NCI-H1436 treated with DMSO at 0.1 percent for 48 hours (cell line): Measurements from ENCODE around the gene KRT40.
A peak's percentile ranks its signal among the peaks of the same experiment; 100 is the strongest.
"Not testable (repeated sequence)": the region's sequence is repeated elsewhere in the genome, so short reads cannot be mapped to it uniquely, and the experiment has no call there.

Experiments
- DNase-seq: peaks from one replicate; lab custom pipeline; 2025; lab: John Stamatoyannopoulos, UW

Gene KRT40

DNA sequence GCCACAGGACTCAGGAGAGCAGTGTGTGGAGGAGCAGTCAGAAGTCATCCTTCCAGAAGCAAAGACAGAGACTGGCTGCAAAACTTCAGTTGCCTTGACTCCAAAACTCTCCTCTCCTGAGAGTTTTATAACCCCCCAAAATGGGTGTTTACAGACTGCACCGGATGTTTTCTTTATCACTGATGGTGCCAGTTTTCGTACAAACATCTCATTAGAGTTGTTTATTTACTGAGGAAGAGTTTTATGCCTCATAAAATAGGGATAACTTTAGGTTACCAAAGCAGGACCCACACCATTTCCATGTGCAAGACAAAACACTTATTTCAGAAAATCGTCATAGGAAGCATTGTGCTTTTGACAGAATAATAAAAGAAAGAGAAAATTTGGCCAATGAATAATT, at the start of gene KRT40:
KRT40 (minus strand) TSS at position 101 of the 400 bp plus-strand sequence; CDS start at position 48, 53 bp downstream.
- DNase-seq, result no peak

DNA sequence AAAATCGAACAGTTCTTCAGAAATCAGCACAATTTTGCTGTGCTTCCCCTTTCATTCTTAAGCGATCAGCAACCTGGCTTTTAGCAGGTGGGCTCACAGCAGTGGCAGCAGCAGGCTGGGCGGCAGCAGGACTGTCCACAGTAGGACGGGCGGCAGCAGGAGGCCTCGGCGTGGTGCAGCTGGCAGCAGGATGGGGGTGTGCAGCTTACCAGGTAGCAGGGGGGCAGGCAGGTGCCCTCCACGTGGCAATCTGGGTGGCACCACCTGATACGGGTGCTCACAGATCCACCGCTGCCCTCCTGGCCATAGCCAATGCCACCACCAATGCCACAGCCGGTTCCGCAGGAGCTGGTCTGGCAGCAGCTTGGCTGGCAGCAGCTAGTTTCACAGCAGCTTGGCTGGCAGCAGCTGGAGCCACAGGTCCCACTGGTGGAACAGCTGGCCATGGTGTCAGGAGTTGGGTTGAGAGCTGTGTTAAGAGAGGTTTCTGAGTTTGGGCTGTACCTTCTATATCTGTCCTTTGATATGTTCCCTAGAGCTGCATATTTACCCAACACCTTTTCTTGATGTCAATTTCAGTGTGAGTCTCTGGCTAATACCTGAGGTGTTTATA, 45.6 kb upstream of the KRT40 start, which contains the start of gene KRTAP1-4:
KRTAP1-4 (minus strand) TSS at position 563 of the 613 bp plus-strand sequence; CDS start at position 446, 117 bp downstream.
- DNase-seq, result no peak

DNA sequence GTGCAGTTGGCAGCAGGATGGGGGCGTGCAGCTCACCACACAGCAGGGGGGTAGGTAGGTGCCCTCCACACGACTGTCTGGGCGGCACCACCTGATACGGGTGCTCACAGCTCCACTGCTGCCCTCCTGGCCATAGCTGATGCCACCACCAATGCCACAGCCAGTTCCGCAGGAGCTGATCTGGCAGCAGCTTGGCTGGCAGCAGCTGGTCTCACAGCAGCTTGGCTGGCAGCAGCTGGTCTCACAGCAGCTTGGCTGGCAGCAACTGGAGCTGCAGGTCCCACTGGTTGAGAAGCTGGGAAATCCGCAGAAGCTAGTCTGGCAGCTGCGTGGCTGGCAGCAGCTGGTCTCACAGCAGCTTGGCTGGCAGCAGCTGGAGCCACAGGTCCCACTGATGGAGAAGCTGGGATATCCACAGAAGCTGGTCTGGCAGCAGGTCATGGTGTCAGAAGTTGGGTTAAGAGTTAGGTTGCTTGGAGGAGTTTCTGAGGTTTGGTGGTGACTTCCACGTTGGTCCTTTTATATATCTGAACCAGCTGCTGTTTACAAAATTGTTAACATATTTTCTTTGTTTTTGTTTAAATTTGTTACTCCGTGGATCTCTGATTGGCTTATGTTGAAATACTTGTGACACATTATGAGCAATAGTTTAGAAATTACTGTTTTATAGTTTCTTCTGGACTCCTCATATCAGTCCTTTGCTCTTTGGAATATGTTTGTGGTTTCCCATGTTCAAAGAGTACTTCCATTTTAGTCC, 42.8 kb upstream of the KRT40 start, which contains the start of gene KRTAP1-5:
KRTAP1-5 (minus strand) TSS at position 494 of the 757 bp plus-strand sequence; CDS start at position 441, 53 bp downstream.
- no peak for DNase-seq

DNA sequence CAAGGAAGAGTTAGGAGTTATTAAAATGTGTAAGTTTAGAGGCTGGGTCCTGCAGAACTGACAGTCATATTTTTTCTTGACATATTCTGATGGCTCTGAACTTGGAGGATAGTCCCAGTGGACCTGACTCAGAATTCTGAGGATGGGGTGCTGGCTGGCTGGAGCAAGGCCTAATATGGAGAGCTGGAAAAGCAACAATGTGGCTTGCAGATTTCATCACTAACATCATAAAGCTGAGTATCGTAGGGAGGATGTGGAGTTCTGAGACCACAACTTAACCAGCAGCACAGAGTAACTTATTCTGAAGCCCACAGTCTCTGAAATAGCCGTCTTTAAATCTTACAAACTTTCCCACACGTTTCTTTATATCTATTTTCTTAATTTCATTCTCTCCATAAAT, 40.6 kb upstream of the KRT40 start:
- DNase-seq, result no peak

DNA sequence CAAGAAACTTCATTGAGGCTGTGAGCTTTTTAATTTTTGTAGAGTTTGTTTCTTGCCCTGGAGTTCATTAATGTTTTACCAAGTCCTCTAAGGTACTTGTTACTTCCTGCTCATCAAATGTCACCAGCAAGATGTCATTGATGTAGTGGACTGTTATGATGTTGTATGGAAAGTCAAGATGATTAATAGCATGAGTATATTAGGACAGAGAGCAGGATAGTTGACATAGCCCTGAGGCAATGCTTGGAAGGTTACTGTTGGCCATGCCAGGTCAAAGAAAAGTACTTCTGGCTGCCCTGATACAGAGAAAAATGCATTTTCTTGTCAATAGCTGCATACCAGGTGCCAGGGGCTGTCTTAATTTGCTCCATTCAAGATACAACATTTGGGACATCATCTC, 36.2 kb upstream of the KRT40 start:
- DNase-seq, result no peak

DNA sequence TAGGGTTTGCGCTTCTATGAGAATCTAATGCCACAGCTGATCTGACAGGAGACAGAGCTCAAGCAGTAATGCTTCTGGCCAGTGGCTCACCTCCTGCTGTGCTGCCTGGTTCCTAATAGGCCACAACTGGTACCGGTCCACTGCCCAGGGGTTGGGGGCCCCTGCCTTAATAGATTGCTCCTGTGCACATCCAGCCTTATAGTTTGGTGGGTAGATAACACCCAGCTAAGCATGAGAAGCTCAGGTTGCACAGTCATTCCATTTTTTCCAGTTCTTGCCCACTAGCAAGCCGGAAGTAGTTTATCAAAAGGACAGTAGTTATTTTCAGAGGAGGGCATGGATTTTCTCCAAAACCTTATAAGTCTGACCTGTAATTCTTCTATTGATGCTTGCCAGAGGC, 35.3 kb upstream of the KRT40 start:
- DNase-seq, result no peak

DNA sequence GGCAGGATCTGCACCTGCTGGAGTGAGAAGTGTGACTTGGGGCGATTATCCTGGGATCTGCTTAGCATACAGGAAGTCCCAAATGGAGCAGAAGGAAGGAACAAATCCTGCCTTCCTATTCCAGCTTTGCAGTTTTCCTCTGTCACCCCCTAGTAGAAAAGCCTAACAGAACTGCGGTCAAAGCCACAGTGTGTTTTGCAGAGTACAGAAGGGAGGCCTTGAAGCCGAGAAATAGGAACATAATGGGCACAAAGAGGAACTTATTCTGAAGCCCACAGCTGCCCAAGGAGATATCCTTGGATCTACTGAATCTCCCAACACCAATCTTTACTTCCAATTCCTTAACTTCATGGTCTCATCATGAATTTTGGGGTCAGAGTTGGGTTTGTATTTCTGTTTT, 34.4 kb upstream of the KRT40 start:
- no peak for DNase-seq

DNA sequence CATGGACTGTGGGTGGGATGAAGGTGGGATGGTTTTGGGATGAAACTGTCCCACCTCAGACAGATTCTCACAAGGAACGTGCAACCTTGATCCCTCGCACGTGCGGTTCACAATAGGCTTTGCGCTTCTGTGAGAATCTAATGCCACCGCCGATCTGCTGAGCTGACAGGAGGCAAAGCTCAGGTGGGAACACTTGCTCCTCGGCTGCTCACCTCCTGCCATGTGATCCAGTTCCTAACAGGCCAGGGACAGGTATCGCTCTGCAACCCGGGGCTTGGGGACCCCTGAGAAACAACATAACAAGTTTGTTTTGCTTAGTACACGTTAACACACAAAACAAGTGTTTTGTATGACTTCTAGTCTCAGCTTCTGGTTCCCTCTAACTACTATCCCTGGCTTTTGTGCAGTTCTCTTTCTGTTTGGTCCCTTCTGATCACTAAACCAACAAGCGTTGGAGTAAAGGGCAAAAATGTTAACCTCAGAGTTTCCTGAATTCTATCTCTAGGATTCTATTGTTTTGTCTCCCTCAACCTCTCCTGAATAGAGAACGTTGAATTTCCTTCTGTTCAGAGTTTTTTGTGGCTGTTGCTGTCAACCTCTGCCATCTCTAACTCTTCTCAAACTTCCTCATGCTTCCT, 32.6 kb upstream of the KRT40 start:
- DNase-seq, result no peak

DNA sequence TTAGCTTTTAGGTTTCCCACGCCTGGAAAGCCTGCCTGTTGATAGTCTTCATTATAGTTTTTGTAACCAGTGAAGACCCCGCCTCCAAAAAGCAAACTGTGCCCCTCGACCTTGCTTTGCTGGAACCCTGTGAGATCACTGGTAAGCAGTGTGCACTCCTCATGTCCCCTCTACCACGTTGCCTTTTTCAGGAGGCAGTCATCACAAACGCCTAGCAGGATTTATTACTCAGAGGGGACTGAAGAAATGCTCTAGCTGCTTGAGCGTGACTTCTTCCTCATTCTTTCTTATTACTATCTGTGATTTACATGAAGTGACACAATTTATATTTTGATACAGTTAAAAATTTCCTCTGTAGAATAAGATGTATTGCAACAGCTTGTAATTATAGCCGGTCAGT, 31.3 kb upstream of the KRT40 start:
- DNase-seq, result no peak

DNA sequence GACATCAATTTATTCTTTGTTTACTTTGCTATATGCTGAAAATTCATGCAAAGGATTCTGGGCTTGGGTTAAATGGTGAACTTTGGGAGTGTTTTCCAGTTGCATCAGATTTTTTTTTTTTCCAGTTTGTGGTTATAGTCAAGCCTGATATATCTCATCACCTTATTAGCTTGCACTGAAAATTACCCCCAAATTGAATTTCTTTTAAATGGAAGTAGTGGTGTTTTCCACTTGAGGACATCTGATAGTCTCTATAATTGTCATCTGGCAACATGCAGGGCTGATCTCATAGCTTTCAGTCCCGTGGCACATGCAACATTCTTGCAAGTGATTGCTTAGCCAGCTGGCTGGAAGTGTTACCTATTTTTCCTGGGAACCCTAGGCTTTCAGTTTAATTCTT, 29.5 kb upstream of the KRT40 start:
- peak; percentile 66 for DNase-seq

DNA sequence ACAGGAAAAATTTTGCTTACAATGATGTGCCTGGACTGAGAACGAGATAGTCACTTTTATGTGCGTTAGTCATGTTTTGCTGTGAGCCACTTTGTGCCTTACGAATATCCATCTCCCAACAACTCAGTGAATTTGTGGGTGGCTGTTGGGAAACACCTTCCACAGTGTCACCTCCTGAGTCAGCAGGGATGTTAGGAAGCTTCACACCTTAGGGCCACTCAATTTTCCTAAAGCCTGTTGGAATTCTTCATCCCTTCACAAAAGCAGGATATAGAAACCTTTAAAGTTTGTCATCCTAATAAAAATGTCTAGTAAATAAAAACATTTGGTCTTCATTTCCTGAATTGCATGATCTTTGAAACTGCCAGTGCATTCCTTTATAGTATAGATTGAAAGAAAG, 29.1 kb upstream of the KRT40 start:
- DNase-seq, result no peak

DNA sequence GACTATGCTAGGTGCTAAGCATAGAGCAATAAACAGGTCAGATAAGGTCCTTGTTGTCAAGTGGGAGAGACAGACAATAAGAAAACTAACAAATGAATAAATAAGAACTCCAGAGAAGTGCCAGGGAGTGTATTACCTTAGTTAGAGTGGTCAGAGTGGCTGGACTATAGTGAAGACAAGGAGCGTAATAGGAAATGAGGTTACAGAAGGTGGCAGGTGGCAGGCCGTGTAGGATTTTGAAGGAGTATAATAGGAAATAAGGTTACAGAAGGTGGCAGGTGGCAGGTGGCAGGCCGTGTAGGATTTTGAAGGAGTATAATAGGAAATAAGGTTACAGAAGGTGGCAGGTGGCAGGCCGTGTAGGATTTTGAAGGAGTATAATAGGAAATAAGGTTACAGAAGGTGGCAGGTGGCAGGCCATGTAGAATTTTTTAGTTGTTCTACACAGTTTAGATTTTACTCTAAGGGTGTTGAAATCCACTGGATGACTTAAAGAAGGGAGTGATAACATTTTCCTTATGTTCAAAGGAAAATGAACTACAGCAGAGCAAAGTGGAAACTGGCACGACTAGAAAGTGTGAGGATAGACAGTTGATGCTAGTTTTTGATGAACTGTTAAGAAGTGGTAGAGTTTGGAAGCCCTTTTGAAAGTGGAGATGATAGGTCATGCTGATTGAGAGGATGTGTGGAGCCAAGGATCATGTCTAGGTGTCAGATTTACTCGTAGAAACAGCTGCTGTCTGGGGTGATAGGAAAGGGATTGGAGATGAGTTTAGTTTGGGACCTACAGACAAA, 28.4 kb upstream of the KRT40 start:
- DNase-seq, result no peak

DNA sequence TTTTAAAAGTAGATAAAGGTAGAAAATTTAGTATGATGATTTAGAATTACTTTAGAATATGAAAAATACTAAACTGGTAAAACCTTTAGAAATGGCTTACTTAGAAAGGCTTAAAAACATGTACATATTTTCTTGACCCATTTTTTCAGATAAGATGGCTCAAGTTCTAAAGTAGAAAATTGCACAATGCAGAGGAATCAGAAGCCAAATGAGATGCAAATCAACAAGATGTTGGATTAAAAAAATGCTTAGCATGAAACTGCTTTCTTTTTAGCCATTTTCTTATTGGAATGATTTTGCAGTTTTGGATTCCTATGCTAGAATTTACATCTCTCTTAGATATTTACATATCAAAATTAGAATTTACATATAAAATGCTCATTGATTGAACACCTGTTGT, 26.3 kb upstream of the KRT40 start:
- no peak for DNase-seq

DNA sequence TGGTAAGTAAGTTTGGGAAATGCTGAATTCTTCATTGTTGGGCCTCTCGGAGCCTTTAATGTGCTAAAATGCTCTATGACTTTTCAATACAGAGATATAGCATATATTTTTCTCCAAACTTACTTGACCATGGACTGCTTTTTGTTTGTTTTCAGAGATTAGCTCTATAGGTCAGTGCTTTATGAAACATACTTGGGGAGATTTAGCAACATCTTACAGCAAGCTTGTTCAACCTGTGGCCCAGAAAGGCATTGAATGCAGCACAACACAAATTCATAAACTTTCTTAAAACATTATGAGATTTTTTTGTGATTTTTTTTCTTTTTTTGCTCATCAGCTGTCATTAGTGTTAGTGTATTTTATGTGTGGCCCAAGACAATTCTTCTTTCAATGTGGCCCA, 25.8 kb upstream of the KRT40 start:
- no peak for DNase-seq

DNA sequence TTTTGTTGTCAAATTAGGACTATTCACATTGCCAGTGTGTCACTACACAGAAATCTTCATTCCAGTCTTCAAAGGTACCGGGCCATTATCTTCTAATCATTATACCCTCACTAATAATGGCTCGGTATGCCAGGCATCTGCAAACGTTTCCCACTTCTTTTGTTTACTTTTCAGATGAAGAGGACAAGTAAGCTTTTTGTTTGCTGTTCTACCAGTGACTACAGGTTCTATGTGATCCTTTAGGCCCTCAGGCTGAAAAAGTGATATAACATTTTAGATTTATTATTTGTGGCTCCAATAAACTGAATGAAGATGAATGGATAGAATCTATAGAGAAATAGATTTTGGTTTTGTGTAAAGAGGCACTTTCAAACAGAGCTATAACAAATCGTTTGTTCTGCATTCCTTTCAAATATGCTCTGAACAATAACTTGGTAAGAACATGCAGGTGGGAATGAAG, 25.2 kb upstream of the KRT40 start:
- no peak for DNase-seq

DNA sequence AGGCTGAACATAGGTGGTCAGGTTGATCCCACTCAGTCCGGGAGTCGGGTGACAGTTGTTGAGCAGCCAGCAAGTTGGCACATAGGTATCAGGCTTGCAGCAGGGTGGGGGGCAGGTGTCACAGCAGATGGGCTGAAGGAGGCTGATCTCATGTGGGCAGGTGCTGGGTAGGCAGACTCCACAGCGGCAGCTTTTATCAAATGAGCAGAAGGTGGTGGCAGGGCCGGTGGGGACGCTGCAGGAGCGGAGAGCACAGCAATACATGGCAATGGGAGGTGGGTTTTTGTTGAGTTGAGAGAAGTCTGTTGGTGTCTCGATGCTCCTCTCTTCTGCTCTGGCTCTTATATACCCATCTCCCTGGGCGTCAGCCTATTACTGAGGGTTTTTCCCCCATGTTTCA, 24.7 kb upstream of the KRT40 start, which contains the start of gene KRTAP3-1:
KRTAP3-1 (minus strand) TSS at position 318 of the 400 bp plus-strand sequence; CDS start at position 264, 54 bp downstream.
- DNase-seq, result no peak

DNA sequence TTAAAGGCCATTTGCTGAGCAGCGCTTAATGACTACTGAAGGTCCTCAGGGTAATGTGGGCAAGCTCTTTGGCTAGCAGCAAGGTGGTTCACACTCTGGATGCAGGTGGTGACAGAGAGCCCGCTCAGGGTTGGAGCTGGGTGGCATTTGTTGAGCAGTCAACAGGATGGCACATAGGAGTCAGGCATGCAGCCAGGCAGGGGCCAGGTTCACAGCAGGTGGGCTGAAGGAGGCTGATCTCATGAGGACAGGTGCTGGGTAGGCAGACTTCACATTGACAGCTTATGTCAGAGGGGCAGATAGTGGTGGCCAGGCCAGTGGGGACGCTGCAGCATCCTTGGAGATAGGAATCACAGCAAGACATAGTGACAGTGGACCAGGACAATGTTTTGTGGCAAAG, 20.3 kb upstream of the KRT40 start:
- peak; percentile 89 for DNase-seq

DNA sequence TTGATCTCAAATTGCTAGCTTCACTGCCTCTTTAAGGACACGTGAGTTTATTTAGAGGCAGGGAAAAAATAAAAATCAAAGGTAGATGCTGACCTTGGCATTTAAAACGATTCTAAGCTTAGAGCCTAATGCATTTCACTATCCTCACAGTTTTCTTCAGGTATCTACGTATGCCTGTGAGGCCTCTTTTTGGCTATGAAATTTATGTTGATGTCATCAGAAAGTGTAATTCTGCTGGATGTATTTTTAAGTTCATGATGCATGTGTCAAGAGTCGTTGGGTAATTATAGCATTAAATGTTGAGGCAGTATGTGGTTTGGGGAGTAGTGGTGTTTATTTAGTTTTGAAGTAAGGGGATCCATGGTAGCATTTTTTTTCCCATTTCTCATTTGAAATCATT, 19.8 kb upstream of the KRT40 start:
- DNase-seq, result peak; percentile 89

DNA sequence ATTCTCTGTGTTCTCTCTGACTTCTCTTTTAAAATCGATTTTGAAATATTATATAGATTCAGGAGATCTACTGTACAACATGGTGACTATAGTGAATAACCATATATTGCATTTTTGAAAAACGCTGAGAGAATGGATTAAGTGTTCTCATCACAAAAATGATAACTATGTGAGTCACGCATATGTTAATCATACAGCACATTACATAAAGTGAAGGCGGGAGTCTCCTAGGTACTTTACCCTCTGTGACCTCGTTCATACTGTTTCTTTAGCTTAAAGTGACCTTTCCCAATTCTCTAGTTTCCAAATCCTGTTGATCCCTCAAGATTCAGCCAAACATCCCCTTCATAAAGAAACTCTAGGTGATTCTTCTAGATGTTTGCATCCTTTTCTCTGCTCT, 18.7 kb upstream of the KRT40 start:
- DNase-seq, result no peak

DNA sequence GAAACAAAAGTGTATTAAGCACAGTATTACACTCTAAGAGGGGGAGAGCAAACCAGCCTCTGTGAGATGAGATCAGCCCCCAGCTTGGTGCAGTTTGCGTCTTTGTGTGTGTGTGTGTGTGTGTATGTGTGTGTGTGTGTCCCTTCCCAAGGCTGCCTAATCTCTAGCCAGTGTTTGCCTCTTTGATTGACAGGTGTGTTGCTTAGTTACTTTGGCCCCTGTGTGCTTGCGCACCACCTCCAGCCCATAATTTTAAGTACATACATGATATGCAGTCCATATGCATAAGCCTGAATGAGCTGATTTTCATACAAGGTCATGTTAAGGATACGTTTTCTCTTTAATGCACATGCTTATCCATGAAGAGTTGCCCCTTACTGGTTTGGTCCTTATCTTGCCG, 17.7 kb upstream of the KRT40 start:
- DNase-seq, result no peak

DNA sequence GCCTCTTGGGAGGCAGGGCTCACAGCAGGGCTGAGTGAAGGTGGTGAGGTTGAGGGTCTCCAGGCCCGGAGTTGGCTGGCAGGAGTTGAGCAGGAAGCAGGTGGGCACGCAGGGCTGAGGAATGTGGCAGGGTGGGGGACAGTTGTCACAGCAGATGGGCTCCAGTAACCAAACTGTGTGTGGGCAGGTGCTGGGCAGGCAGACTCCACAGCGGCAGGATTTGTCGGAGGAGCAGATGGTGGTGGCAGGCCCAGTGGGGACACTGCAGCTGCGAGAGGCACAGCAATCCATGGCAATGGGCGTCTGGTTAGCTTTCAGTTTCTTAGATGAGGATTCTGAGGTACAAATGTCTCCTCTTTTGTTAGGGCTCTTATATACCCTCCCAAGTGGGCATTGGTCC, 15.4 kb upstream of the KRT40 start, which contains the start of gene KRTAP3-2:
KRTAP3-2 (minus strand) TSS at position 344 of the 400 bp plus-strand sequence; CDS start at position 291, 53 bp downstream.
- DNase-seq, result not testable (repeated sequence)

DNA sequence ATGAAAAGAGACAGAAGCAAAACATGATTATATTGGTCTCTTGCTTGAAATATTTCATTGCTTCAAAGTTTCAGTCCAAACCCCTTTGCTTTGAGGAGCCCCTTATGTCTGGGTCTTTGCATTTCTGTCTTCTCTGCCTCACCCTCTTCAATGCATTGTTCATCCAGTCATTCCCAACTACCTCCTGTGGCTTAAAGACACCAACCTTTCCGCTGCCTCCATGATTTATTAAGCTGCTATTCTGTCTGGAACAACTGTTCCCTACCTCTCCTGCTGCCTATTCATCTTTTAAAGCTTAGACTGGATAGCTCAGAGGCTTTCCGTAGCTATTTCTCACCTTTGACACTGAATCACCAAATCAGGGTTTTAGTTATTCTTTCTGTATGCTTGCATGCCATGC, 13.2 kb upstream of the KRT40 start:
- no peak for DNase-seq
